Astrocyte of the spinal cord (primary cell): ENCODE measurements around the gene SHISA6.

ENCODE experiments used
- DNase-seq: peaks from one replicate; pipeline ENCODE4 v3.0.0; 2011; ENCODE audit warnings: low read depth, low spot score
- H3K4me3 ChIP-seq: 2 replicates; pipeline ENCODE4 v1.5.1; 2011; ENCODE audit warnings: low read depth, mild to moderate bottlenecking, low read length, moderate library complexity
- in situ Hi-C: cut with HindIII; loops from 2 replicates; pipeline ENCODE4 v1.10.0; 2017; ENCODE audit warnings: low sequenced_read_pairs
- TF ChIP-seq, protein P1 (sequence below): IDR thresholded peaks from 2 replicates; pipeline ENCODE4 v1.5.1; 2012; ENCODE audit warnings: low read depth, mild to moderate bottlenecking, low read length, inconsistent platforms

The SHISA6 gene

GRCh38 chr17:11302401-11303186 is 61.6 kb downstream of the SHISA6 start:
- H3K4me3 ChIP-seq, result no peak overlapping the region
- in situ Hi-C loops, result no loop called here

GRCh38 chr17:11303773-11304394 is 62.9 kb downstream of the SHISA6 start:
- TF ChIP-seq, protein P1, sequence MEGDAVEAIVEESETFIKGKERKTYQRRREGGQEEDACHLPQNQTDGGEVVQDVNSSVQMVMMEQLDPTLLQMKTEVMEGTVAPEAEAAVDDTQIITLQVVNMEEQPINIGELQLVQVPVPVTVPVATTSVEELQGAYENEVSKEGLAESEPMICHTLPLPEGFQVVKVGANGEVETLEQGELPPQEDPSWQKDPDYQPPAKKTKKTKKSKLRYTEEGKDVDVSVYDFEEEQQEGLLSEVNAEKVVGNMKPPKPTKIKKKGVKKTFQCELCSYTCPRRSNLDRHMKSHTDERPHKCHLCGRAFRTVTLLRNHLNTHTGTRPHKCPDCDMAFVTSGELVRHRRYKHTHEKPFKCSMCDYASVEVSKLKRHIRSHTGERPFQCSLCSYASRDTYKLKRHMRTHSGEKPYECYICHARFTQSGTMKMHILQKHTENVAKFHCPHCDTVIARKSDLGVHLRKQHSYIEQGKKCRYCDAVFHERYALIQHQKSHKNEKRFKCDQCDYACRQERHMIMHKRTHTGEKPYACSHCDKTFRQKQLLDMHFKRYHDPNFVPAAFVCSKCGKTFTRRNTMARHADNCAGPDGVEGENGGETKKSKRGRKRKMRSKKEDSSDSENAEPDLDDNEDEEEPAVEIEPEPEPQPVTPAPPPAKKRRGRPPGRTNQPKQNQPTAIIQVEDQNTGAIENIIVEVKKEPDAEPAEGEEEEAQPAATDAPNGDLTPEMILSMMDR, result no peak
- in situ Hi-C loops, result no loop called here
- no peak overlapping the region for H3K4me3 ChIP-seq
- DNase-seq, result no peak

More at GRCh38 chr17:11302401-11303186, 61.6 kb downstream of the SHISA6 start:
- TF ChIP-seq, protein P1, result no peak
- DNase-seq, result no peak

- in situ Hi-C loops, result no loop called here
- TF ChIP-seq, protein P1, result no peak
Measured at GRCh38 chr17:11304568-11304967, 63.6 kb downstream of the SHISA6 start.

DNA sequence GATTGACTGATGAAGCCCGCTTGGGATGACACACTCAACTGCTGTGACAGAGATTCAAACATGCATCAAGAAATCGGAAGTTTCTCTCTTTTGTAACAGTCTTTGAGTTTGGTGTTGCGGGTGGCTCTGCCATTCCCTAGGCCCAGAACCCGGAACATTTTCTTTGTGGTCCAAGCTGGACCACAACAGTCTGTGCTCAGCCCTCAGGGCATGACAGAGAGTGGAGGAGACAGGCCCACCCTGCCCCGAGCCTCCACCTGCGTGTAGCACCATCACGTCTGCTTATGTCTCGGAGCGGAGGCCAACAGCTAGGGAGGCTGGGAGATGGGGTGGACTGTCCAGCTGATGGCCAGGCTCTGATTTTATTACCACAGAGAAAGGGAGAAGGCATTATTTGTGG is 64.5 kb downstream of the SHISA6 start:
- no peak overlapping the region for H3K4me3 ChIP-seq
- DNase-seq, result no peak
- in situ Hi-C loops, result no loop called here
- TF ChIP-seq, protein P1, result no peak

More at GRCh38 chr17:11304568-11304967, 63.6 kb downstream of the SHISA6 start:
- DNase-seq, result no peak
- H3K4me3 ChIP-seq, result no peak overlapping the region

DNA sequence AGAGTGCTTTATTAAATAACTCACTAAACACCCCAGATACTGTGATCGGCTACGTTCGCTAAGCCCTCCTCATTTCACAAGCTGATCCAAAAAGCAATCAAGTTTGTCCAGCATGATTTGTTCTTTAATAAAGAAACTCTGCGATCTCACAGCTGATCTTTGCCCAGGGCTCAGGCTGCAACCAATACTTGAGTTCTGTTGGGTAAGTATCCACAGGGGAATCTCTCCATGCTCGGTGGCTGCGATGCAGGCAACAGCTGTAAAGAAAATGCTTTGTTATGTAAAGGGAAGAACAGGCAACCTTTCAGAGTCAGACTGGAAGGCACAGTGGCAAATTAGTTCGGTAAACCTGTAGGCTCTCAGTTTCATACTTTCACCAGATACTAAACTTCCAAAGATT is 67.5 kb downstream of the SHISA6 start:
- in situ Hi-C loops, result no loop called here
- no peak for DNase-seq
- TF ChIP-seq, protein P1, result no peak

DNA sequence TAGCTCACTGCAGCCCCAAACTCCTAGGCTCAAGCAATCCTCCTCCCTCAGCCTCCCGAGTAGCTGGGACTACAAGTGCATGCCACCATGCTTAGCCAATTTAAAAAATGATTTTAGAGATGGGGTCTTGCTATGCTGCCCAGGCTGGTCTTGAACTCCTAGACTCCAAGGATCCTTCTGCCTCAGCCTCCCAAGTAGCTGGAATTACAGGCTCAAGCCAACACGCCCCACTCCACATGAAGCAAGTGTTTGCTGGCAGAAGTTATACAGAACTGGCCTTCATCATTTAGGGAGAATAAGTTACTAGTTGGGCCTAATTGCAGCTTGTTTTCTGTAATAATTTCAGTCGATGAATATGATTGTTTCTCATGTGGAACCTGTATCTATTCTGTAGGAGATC is 68.0 kb downstream of the SHISA6 start:
- no peak overlapping the region for H3K4me3 ChIP-seq
- TF ChIP-seq, protein P1, result no peak
- DNase-seq, result no peak
- in situ Hi-C loops, result no loop called here

More for the DNA sequence above, 67.5 kb downstream of the SHISA6 start:
- no peak overlapping the region for H3K4me3 ChIP-seq
